K562 (cell line): ENCODE measurements around the gene LRRTM4. TPM values are rescaled to one million over a fixed set of nuclear protein-coding genes. Genes with fewer than 3 reads are reported as not detected.

ENCODE experiments used
- ATAC-seq: fragments of 200-7000 bp; cut with Tn5 transposase; 3 replicates; pipeline ENCODE4 v1.9.1; 2020; ENCODE audit warnings: moderate library complexity
- BruUV-seq: library from RNA; stranded (reverse); fragments of 400-500 nt; replicated peaks from 2 replicates; lab custom pipeline; 2021; lab: Mats Ljungman, UMichigan
- CTCF ChIA-PET: fragments of 300-600 bp; formaldehyde crosslinking; extraction: SDS; loops from one replicate; lab custom pipeline; 2021; ENCODE audit warnings: low intra/inter-chr PET ratio; lab: Yijun Ruan, JAX
- POLR2A ChIA-PET: fragments of 300-600, 350-650 bp; sonication (Branson Sonifier 250); formaldehyde crosslinking; extraction: SDS; loops from one replicate; lab custom pipeline; 2021; ENCODE audit warnings: antibody characterized with exemption, inconsistent platforms; lab: Yijun Ruan, JAX
- DNase-seq, 4 experiments: peaks; one replicate each; pipeline versions ENCODE4 v3.0.0 to v3.0.0-alpha.2; 2011 to 2018; ENCODE audit warnings: low spot score in 3 of 4, mixed read lengths in 3 of 4; ENCODE audit errors: extremely low read depth in 1 of 4
- FAIRE-seq: peaks from 2 replicates; lab custom pipeline; 2011; peaks lifted over from hg19 to GRCh38; lab: Jason Lieb, UNC
- H2AFZ ChIP-seq: 2 replicates; pipeline ENCODE4 v1.6.0; 2011; ENCODE audit warnings: low read depth, low read length, control low read depth, inconsistent platforms
- H3K27ac ChIP-seq: fragments of 200-600 bp; 3 replicates; pipeline ENCODE4 v1.8.0; 2011; ENCODE audit warnings: low read depth, mild to moderate bottlenecking, control low read depth, inconsistent platforms, low read length, moderate library complexity, mixed read lengths; ENCODE audit errors: extremely low read depth
- H3K27me3 ChIP-seq, 2 experiments: fragments of 300-600 bp in 1 of 2; 2 replicates in 1 of 2; 3 replicates in 1 of 2; pipeline versions ENCODE4 v1.6.0 to v1.8.0; 2011; ENCODE audit warnings: inconsistent platforms in 2 of 2, low read length in 2 of 2, mild to moderate bottlenecking in 1 of 2, mixed read lengths in 1 of 2, moderate library complexity in 1 of 2; ENCODE audit not compliant: control insufficient read depth in 2 of 2, insufficient read depth in 2 of 2
- H3K36me3 ChIP-seq: fragments of 300-600 bp; 3 replicates; pipeline ENCODE4 v1.8.0; 2011; ENCODE audit warnings: mild to moderate bottlenecking, low read length, inconsistent platforms; ENCODE audit not compliant: control insufficient read depth, insufficient read depth
- H3K4me1 ChIP-seq, 2 experiments: fragments of 200-600 bp in 1 of 2; replicated peaks in 1 of 2; 2 replicates in 1 of 2; 3 replicates in 1 of 2; pipeline versions ENCODE4 v1.5.1 to v1.8.0; 2011; ENCODE audit warnings: inconsistent platforms in 2 of 2, low read length in 2 of 2, mild to moderate bottlenecking in 1 of 2, mixed read lengths in 1 of 2, moderate library complexity in 1 of 2; ENCODE audit not compliant: control insufficient read depth in 2 of 2, insufficient read depth in 2 of 2
- H3K4me2 ChIP-seq: 2 replicates; pipeline ENCODE4 v1.6.1; 2011; ENCODE audit warnings: low read length, control low read depth, inconsistent platforms, mixed read lengths; ENCODE audit not compliant: insufficient read depth
- H3K4me3 ChIP-seq: fragments of 200-600 bp; sonication (generic), shearing (Covaris generic); 2 replicates; pipeline ENCODE4 v1.5.1; 2016; ENCODE audit warnings: control low read depth, inconsistent platforms
- H3K79me2 ChIP-seq: fragments of 200-600 bp; 3 replicates; pipeline ENCODE4 v1.8.0; 2011; ENCODE audit warnings: low read length, inconsistent platforms; ENCODE audit not compliant: control insufficient read depth, insufficient read depth
- H3K9ac ChIP-seq, 2 experiments: 2 replicates each; pipeline versions ENCODE4 v1.6.0 to v1.6.1; 2011; ENCODE audit warnings: low read depth in 2 of 2, low read length in 2 of 2, control low read depth in 1 of 2, inconsistent platforms in 1 of 2, mild to moderate bottlenecking in 1 of 2, mixed read lengths in 1 of 2; ENCODE audit not compliant: insufficient read depth in 1 of 2
- H3K9me1 ChIP-seq: one replicate; pipeline ENCODE4 v1.6.0; 2011; ENCODE audit warnings: inconsistent platforms, mild to moderate bottlenecking, low read length, moderate library complexity; ENCODE audit not compliant: control insufficient read depth, insufficient read depth
- H3K9me3 ChIP-seq: replicated peaks from 2 replicates; pipeline ENCODE4 v1.5.1; 2011; ENCODE audit warnings: low read depth, low read length, inconsistent platforms; ENCODE audit not compliant: control insufficient read depth, insufficient read depth
- H4K20me1 ChIP-seq: replicated peaks from 2 replicates; pipeline ENCODE4 v1.6.1; 2011; ENCODE audit warnings: low read length, inconsistent platforms, mixed read lengths; ENCODE audit not compliant: control insufficient read depth, insufficient read depth
- HDGF ChIP-seq: fragments of 450-650 bp; IDR thresholded peaks from 2 replicates; pipeline ENCODE4 v1.6.1; 2016
- KDM5B ChIP-seq: fragments of 200-600 bp; sonication (generic); IDR thresholded peaks from 2 replicates; pipeline ENCODE4 v1.6.1; 2012; ENCODE audit warnings: low read depth, mild to moderate bottlenecking, moderate library complexity, low read length, control low read depth, inconsistent platforms; ENCODE audit not compliant: insufficient replicate concordance
- MYBL2 ChIP-seq, 2 experiments: fragments of 450-650 bp in 1 of 2; sonication (generic) in 1 of 2; formaldehyde crosslinking in 1 of 2; IDR thresholded peaks; 2 replicates each; pipeline versions ENCODE4 v1.6.1 to v1.8.1; 2017 to 2022; ENCODE audit warnings: borderline replicate concordance in 1 of 2, inconsistent platforms in 1 of 2, low read depth in 1 of 2, mild to moderate bottlenecking in 1 of 2, missing genetic modification reagents in 1 of 2, moderate library complexity in 1 of 2
- NCOA4 ChIP-seq: fragments of 450-650 bp; IDR thresholded peaks from 2 replicates; pipeline ENCODE4 v1.6.1; 2018; ENCODE audit warnings: mild to moderate bottlenecking; ENCODE audit not compliant: partially characterized antibody
- PTTG1 ChIP-seq: fragments of 450-650 bp; IDR thresholded peaks from 2 replicates; pipeline ENCODE4 v1.6.1; 2016; ENCODE audit warnings: low read depth, mild to moderate bottlenecking, missing genetic modification characterization, missing compliant biosample characterization
- SMC3 ChIP-seq: conservative IDR thresholded peaks from 2 replicates; pipeline ENCODE4 v1.6.1; 2011; ENCODE audit warnings: low read depth, low read length, improper control_type of control experiment; ENCODE audit not compliant: insufficient read depth
- SP1 ChIP-seq: sonication (generic); formaldehyde crosslinking; IDR thresholded peaks from 2 replicates; pipeline ENCODE4 v1.8.1; 2022; ENCODE audit warnings: mild to moderate bottlenecking, missing genetic modification reagents
- ZNF785 ChIP-seq: fragments of 250-450 bp; sonication (Bioruptor Pico); IDR thresholded peaks from 2 replicates; pipeline ENCODE4 v1.4.0; 2020; ENCODE audit warnings: mild to moderate bottlenecking
- WGBS: fragments of 100-300 bp; shearing (Covaris generic); methylation state at CpG from one replicate; pipeline ENCODE4 v1.1.6; 2016; ENCODE audit warnings: low coverage, mixed read lengths; ENCODE audit not compliant: insufficient coverage; ENCODE audit errors: missing lambda C conversion rate; 5-methylcytosine and 5-hydroxymethylcytosine counted together
- in situ Hi-C: fragments of 300-500 bp; cut with MboI; formaldehyde crosslinking; loops from 4 replicates; pipeline ENCODE4 v1.15.0; 2018; ENCODE audit warnings: inconsistent platforms, mixed read lengths
- intact Hi-C: fragments of 100-400 bp; cut with micrococcal nuclease; formaldehyde crosslinking; loops from 2 replicates; pipeline ENCODE4 v1.14.2; 2022
- polyA plus RNA-seq, 8 experiments: library from polyadenylated mRNA; depleted of rRNA in 4 of 8; stranded (reverse) in 5 of 8; unstranded in 3 of 8; fragments of >200 nt; fragmentation: Nextera tagmentation in 2 of 8; fragmentation: Illumina TruSeq in 1 of 8; extraction: Ambion mirVana in 2 of 8; extraction: Trizol in 1 of 8; gene quantifications; 2 replicates each; pipeline versions ENCODE4 v1.2.1 to v1.2.3, GENCODE V29; 2011 to 2014; ENCODE audit warnings: inconsistent platforms in 1 of 8, missing spikeins in 1 of 8
- total RNA-seq, 7 experiments: library from RNA; depleted of rRNA in 6 of 7; stranded (reverse); fragments of >200 nt in 6 of 7; fragmentation: Illumina TruSeq in 2 of 7; extraction: Trizol in 2 of 7; gene quantifications; 2 replicates each; pipeline versions ENCODE4 v1.2.1 to v1.2.3, GENCODE V29; 2011 to 2021; ENCODE audit warnings: low replicate concordance in 1 of 7
- TF ChIP-seq, protein P1 (sequence below), 3 experiments: fragments of 200-800 bp in 1 of 3; fragments of 250-450 bp in 1 of 3; fragments of 450-650 bp in 1 of 3; sonication (Bioruptor Pico) in 1 of 3; sonication (Bioruptor generic) in 1 of 3; formaldehyde crosslinking in 1 of 3; IDR thresholded peaks; 2 replicates each; pipeline versions ENCODE4 v1.6.1 to v1.8.0; 2016 to 2022; ENCODE audit warnings: mild to moderate bottlenecking in 2 of 3, missing genetic modification characterization in 2 of 3, missing compliant biosample characterization in 1 of 3, moderate library complexity in 1 of 3
- TF ChIP-seq, protein P2 (sequence below): fragments of 250-450 bp; sonication (Bioruptor Pico); IDR thresholded peaks from 2 replicates; pipeline ENCODE4 v1.5.0; 2021; ENCODE audit warnings: mild to moderate bottlenecking, moderate library complexity
- TF ChIP-seq, protein P3 (sequence below): fragments of 450-650 bp; formaldehyde crosslinking; IDR thresholded peaks from 2 replicates; pipeline ENCODE4 v1.4.0; 2020; ENCODE audit warnings: mild to moderate bottlenecking, moderate library complexity

Gene LRRTM4
- total and polyA plus RNA-seq, 9 of the 15 experiments (the other 6 are each of a cell fraction or from before 2014, with no cell fraction given) = 0.04 TPM; not detected in 6

DNA sequence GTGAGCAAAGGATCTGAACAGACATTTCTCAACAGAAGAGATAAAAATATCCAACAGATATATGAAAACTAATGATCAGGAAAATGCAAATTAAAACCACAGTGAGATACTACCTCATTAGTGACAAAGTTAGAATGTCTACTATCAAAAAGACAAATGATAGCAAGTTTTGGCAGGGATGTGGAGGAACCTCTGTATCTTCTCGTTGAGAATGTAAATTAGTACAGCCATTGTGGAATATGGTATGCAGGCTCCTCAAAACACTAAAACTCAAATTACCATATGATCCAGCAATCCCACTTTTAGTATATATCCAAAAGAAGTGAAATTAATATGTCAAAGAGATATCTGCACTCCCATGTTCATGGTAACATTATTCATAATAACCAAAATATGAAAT is 427.1 kb downstream of the LRRTM4 start:
- FAIRE-seq (no peak), DNase-seq (no peak), ATAC-seq (no peak)
- no peaks in the 10 kb centered on the region for H4K20me1 ChIP-seq
- H3K79me2 ChIP-seq = no peaks in the 10 kb centered on the region
- no peak overlapping the region for H3K4me2 ChIP-seq
- no peaks in the 10 kb centered on the region for H3K4me1 ChIP-seq
- H2AFZ ChIP-seq = no peak overlapping the region
- H3K36me3 ChIP-seq = no peaks in the 10 kb centered on the region
- no peak overlapping the region for H3K27ac ChIP-seq
- H3K9me3 ChIP-seq = no peaks in the 10 kb centered on the region
- WGBS = 0% methylated on average over 1 of the region's 1 CpG
- H3K27me3 ChIP-seq = no peaks in the 10 kb centered on the region
- TF ChIP-seq, protein P1, sequence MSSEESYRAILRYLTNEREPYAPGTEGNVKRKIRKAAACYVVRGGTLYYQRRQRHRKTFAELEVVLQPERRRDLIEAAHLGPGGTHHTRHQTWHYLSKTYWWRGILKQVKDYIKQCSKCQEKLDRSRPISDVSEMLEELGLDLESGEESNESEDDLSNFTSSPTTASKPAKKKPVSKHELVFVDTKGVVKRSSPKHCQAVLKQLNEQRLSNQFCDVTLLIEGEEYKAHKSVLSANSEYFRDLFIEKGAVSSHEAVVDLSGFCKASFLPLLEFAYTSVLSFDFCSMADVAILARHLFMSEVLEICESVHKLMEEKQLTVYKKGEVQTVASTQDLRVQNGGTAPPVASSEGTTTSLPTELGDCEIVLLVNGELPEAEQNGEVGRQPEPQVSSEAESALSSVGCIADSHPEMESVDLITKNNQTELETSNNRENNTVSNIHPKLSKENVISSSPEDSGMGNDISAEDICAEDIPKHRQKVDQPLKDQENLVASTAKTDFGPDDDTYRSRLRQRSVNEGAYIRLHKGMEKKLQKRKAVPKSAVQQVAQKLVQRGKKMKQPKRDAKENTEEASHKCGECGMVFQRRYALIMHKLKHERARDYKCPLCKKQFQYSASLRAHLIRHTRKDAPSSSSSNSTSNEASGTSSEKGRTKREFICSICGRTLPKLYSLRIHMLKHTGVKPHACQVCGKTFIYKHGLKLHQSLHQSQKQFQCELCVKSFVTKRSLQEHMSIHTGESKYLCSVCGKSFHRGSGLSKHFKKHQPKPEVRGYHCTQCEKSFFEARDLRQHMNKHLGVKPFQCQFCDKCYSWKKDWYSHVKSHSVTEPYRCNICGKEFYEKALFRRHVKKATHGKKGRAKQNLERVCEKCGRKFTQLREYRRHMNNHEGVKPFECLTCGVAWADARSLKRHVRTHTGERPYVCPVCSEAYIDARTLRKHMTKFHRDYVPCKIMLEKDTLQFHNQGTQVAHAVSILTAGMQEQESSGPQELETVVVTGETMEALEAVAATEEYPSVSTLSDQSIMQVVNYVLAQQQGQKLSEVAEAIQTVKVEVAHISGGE (CRISPR knock-in tag; IDR thresholded peaks at IDR 0.05) = no peak
- TF ChIP-seq SMC3 = no peak
- no peak for TF ChIP-seq SP1 (CRISPR knock-in tag)
- TF ChIP-seq, protein P2, sequence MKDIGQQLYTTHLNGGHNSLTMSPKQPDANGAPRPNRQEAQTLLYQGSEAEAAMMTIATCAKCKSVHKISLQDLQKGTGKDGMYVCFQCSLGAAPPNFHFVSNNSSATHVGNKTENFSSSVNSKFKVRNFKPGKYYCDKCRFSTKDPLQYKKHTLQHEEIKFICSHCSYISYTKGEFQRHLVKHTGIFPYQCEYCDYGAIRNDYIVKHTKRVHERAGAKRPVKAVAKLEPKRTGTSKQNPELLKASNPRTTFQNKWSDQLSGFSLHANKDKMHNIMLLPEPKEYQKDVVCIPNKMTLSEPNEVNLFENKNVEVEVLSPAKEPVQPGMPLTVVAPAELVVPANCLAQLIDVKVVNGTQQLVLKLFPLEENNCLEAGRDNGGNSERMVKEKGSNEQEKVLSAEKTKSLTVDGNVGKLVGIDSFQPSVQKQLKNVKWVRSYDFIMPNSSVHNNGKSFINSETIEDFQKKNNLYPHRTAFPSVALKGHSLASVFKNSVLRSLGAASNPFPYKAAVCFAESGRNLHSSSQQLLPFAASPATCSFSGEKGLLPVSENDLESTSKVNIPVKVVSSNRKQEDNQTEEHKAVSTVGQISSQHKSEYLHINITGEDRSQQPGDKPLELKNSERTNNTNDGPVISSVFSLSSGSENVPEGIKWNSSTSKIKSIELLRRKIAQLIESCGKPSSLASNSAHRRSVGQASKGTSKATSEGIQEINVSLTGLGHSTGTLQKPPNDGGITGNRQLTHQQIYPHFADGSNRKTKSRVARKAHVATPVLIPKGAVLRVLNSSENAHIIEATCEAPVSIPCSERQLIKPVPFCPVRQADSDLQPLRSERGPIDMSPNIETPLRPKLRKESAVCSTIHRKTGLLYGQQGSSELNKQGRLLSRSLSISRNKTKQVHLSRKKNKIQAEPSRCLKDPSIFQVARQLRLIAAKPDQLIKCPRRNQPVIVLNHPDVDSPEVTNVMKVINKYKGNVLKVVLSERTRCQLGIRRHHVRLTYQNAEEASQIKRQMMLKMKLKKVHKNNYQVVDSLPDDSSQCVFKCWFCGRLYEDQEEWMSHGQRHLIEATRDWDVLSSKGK (CRISPR knock-in tag) = no peak
- TF ChIP-seq PTTG1 (tag) = no peak
- TF ChIP-seq KDM5B = no peak
- TF ChIP-seq MYBL2 (IDR thresholded peaks at IDR 0.05; ENCODE audit: low read depth) = no peak
- TF ChIP-seq MYBL2 (CRISPR knock-in tag; IDR thresholded peaks at IDR 0.05; ENCODE audit: borderline replicate concordance) = no peak
- TF ChIP-seq HDGF = no peak
- TF ChIP-seq NCOA4 = no peak
- no peak for TF ChIP-seq ZNF785 (CRISPR knock-in tag)
- TF ChIP-seq, protein P3, sequence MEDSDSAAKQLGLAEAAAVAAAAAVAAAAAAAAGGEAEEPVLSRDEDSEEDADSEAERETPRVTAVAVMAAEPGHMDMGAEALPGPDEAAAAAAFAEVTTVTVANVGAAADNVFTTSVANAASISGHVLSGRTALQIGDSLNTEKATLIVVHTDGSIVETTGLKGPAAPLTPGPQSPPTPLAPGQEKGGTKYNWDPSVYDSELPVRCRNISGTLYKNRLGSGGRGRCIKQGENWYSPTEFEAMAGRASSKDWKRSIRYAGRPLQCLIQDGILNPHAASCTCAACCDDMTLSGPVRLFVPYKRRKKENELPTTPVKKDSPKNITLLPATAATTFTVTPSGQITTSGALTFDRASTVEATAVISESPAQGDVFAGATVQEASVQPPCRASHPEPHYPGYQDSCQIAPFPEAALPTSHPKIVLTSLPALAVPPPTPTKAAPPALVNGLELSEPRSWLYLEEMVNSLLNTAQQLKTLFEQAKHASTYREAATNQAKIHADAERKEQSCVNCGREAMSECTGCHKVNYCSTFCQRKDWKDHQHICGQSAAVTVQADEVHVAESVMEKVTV (CRISPR knock-in tag) = no peak
- ChIA-PET POLR2A (no interaction called here), CTCF (no interaction called here)
- intact Hi-C loops (no loop called here), in situ Hi-C loops (no loop called here)
- no peak overlapping the region for H3K4me3 ChIP-seq
- H3K9me1 ChIP-seq = no peaks in the 10 kb centered on the region
- H3K9ac ChIP-seq = no peak overlapping the region
- no TSS peak for BruUV-seq
